ENCODE measurements around the gene AHCYL2.

DNA sequence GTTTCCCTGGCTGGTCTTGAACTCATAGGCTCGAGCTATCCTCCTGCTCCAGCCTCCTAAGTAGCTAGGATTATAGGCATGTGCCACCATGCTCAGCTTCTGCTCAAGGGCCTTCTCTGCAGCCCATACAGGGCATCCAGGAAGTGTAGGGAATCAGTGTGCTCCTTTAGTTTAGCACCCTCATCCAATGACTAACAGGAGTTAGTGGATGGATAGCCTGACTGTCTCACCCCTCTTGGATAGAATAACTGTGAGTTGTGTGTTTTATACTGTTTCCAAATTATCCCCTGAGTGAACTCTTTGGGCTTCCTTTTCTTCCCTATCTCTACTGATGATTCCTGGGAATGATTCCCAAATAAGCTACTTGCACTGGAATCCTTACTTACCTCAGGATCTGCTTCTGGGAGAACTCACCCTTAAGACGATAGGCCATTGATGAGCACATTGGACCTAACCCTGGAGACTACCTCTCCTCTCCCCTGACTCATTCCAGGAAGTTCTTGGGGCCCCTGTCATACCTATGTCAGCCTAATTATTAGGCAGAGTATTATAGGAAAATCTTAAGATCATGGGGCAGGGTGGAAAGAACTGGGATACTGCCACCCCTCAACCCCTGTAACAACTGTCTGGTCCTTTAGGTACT is 227.9 kb downstream of the AHCYL2 start:
- TF ChIP-seq, protein P1, sequence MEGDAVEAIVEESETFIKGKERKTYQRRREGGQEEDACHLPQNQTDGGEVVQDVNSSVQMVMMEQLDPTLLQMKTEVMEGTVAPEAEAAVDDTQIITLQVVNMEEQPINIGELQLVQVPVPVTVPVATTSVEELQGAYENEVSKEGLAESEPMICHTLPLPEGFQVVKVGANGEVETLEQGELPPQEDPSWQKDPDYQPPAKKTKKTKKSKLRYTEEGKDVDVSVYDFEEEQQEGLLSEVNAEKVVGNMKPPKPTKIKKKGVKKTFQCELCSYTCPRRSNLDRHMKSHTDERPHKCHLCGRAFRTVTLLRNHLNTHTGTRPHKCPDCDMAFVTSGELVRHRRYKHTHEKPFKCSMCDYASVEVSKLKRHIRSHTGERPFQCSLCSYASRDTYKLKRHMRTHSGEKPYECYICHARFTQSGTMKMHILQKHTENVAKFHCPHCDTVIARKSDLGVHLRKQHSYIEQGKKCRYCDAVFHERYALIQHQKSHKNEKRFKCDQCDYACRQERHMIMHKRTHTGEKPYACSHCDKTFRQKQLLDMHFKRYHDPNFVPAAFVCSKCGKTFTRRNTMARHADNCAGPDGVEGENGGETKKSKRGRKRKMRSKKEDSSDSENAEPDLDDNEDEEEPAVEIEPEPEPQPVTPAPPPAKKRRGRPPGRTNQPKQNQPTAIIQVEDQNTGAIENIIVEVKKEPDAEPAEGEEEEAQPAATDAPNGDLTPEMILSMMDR (IDR thresholded peaks at IDR 0.05; ENCODE audit: insufficient read depth, low read length), result no peak
- TF ChIP-seq POLR2AphosphoS5 (IDR thresholded peaks at IDR 0.05; ENCODE audit: low read depth) (no peak), SPI1 (IDR thresholded peaks at IDR 0.05; ENCODE audit: borderline replicate concordance, low read depth) (no peak)
- TF ChIP-seq, protein P2, sequence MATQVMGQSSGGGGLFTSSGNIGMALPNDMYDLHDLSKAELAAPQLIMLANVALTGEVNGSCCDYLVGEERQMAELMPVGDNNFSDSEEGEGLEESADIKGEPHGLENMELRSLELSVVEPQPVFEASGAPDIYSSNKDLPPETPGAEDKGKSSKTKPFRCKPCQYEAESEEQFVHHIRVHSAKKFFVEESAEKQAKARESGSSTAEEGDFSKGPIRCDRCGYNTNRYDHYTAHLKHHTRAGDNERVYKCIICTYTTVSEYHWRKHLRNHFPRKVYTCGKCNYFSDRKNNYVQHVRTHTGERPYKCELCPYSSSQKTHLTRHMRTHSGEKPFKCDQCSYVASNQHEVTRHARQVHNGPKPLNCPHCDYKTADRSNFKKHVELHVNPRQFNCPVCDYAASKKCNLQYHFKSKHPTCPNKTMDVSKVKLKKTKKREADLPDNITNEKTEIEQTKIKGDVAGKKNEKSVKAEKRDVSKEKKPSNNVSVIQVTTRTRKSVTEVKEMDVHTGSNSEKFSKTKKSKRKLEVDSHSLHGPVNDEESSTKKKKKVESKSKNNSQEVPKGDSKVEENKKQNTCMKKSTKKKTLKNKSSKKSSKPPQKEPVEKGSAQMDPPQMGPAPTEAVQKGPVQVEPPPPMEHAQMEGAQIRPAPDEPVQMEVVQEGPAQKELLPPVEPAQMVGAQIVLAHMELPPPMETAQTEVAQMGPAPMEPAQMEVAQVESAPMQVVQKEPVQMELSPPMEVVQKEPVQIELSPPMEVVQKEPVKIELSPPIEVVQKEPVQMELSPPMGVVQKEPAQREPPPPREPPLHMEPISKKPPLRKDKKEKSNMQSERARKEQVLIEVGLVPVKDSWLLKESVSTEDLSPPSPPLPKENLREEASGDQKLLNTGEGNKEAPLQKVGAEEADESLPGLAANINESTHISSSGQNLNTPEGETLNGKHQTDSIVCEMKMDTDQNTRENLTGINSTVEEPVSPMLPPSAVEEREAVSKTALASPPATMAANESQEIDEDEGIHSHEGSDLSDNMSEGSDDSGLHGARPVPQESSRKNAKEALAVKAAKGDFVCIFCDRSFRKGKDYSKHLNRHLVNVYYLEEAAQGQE (IDR thresholded peaks at IDR 0.05; ENCODE audit: insufficient replicate concordance, low read depth), result no peak
